Panc1 (cell line): Measurements from ENCODE around the gene SNU13. TPM values are rescaled to one million over a fixed set of nuclear protein-coding genes. Genes with fewer than 3 reads are reported as not detected.
A peak's percentile ranks its signal among the peaks of the same experiment; 100 is the strongest.

Source experiments
- ATAC-seq: fragments of 200-7000 bp; cut with Tn5 transposase; 2 replicates; pipeline ENCODE4 v1.9.1; 2020; ENCODE audit warnings: mild to moderate bottlenecking, moderate library complexity
- BruUV-seq: library from RNA; stranded (reverse); fragments of 400-500 nt; replicated peaks from 2 replicates; lab custom pipeline; 2021; lab: Mats Ljungman, UMichigan
- CTCF ChIA-PET: fragments of 300-600 bp; sonication (Branson Sonifier 250); formaldehyde crosslinking; loops from one replicate; lab custom pipeline; 2022; ENCODE audit warnings: antibody characterized with exemption; lab: Charles Lee
- POLR2A ChIA-PET: fragments of 300-600 bp; sonication (Branson Sonifier 250); formaldehyde crosslinking; loops from one replicate; lab custom pipeline; 2022; ENCODE audit warnings: antibody characterized with exemption; lab: Charles Lee
- DNase-seq: peaks from one replicate; pipeline ENCODE4 v3.0.0-alpha.2; 2010; ENCODE audit warnings: low read depth, low spot score
- H3K27ac ChIP-seq: 2 replicates; pipeline ENCODE4 v1.5.1; 2011; ENCODE audit warnings: mild to moderate bottlenecking, low read length, inconsistent platforms
- H3K27me3 ChIP-seq: fragments of 200-500 bp; sonication (Bioruptor generic); 2 replicates; pipeline ENCODE4 v1.6.0; 2014; ENCODE audit warnings: low read length, inconsistent platforms; ENCODE audit not compliant: control insufficient read depth, insufficient read depth
- H3K36me3 ChIP-seq: fragments of 200-500 bp; sonication (Bioruptor generic); 2 replicates; pipeline ENCODE4 v1.5.1; 2014; ENCODE audit warnings: inconsistent platforms, mild to moderate bottlenecking, low read length, moderate library complexity; ENCODE audit not compliant: control insufficient read depth, insufficient read depth
- H3K4me1 ChIP-seq: 2 replicates; pipeline ENCODE4 v1.5.1; 2011; ENCODE audit warnings: inconsistent platforms, mild to moderate bottlenecking, low read length, moderate library complexity; ENCODE audit not compliant: control insufficient read depth, insufficient read depth
- H3K4me3 ChIP-seq, 2 experiments: 2 replicates each; pipeline ENCODE4 v1.5.1; 2011 to 2012; ENCODE audit warnings: low read depth in 2 of 2, low read length in 2 of 2, mild to moderate bottlenecking in 2 of 2, inconsistent platforms in 1 of 2, moderate library complexity in 1 of 2
- H3K9me3 ChIP-seq: fragments of 200-500 bp; sonication (Bioruptor generic); 2 replicates; pipeline ENCODE4 v1.5.1; 2014; ENCODE audit warnings: low read depth, mild to moderate bottlenecking, inconsistent platforms, low read length, moderate library complexity; ENCODE audit not compliant: control insufficient read depth, insufficient read depth
- POLR2AphosphoS5 ChIP-seq: IDR thresholded peaks from 2 replicates; pipeline ENCODE4 v1.6.1; 2012; ENCODE audit warnings: mild to moderate bottlenecking, low read depth, low read length, moderate library complexity
- SIN3A ChIP-seq: IDR thresholded peaks from 2 replicates; pipeline ENCODE4 v1.6.1; 2012; ENCODE audit warnings: low read depth, mild to moderate bottlenecking, low read length, moderate library complexity, borderline replicate concordance; ENCODE audit not compliant: insufficient read depth
- TCF7L2 ChIP-seq: IDR thresholded peaks from 2 replicates; pipeline ENCODE4 v1.6.1; 2011; ENCODE audit warnings: mild to moderate bottlenecking, low read depth, low read length, inconsistent platforms
- in situ Hi-C: cut with HindIII; loops from 2 replicates; pipeline ENCODE4 v1.10.0; 2016; ENCODE audit warnings: low sequenced_read_pairs, low pct_unique_long_range_greater_than_20kb
- intact Hi-C: fragments of 100-400 bp; cut with micrococcal nuclease; formaldehyde crosslinking; loops from one replicate; pipeline ENCODE4 v1.10.0; 2022; ENCODE audit not compliant: unreplicated experiment
- total RNA-seq: library from RNA; stranded (reverse); gene quantifications from one replicate; pipeline ENCODE4 v1.2.1, GENCODE V29; 2021; ENCODE audit not compliant: unreplicated experiment
- TF ChIP-seq, protein P1 (sequence below): fragments of 450-650 bp; IDR thresholded peaks from 2 replicates; pipeline ENCODE4 v1.5.1; 2017; ENCODE audit warnings: mild to moderate bottlenecking
- TF ChIP-seq, protein P2 (sequence below), 2 experiments: IDR thresholded peaks; 2 replicates each; pipeline ENCODE4 v1.6.1; 2011 to 2012; ENCODE audit warnings: low read depth in 2 of 2, control low read depth in 1 of 2, low read length in 1 of 2, mild to moderate bottlenecking in 1 of 2, moderate library complexity in 1 of 2; ENCODE audit not compliant: insufficient read depth in 1 of 2

The SNU13 gene
- total RNA-seq, 1 experiment from 2014 or later = 113 TPM

DNA sequence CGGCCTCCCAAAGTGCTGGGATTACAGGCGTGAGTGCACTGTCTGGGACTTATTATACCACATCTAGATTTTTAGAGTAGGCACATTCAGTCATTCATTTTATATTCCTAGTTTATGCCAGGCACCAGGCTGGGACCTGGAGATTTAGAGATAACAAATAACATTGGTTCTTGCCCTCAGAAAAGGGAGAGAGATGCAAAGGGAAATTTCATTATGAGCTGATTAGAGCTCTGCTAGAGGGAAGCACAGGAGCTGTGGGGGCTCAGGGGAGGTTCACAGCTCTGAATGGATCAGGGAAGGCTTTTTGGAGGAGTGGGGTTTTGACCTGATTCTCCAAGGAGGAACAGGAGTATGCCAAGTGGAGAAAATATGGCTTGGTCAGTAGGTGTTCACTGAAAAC is 42.9 kb upstream of the SNU13 start:
- no peaks in the 10 kb centered on the region for H3K4me1 ChIP-seq
- intact Hi-C loops = no loop called here
- H3K36me3 ChIP-seq = no peaks in the 10 kb centered on the region
- TF ChIP-seq SIN3A = no peak
- TF ChIP-seq TCF7L2 = no peak
- no peak for TF ChIP-seq POLR2AphosphoS5
- TF ChIP-seq, protein P1, sequence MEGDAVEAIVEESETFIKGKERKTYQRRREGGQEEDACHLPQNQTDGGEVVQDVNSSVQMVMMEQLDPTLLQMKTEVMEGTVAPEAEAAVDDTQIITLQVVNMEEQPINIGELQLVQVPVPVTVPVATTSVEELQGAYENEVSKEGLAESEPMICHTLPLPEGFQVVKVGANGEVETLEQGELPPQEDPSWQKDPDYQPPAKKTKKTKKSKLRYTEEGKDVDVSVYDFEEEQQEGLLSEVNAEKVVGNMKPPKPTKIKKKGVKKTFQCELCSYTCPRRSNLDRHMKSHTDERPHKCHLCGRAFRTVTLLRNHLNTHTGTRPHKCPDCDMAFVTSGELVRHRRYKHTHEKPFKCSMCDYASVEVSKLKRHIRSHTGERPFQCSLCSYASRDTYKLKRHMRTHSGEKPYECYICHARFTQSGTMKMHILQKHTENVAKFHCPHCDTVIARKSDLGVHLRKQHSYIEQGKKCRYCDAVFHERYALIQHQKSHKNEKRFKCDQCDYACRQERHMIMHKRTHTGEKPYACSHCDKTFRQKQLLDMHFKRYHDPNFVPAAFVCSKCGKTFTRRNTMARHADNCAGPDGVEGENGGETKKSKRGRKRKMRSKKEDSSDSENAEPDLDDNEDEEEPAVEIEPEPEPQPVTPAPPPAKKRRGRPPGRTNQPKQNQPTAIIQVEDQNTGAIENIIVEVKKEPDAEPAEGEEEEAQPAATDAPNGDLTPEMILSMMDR = no peak
- TF ChIP-seq, protein P2, sequence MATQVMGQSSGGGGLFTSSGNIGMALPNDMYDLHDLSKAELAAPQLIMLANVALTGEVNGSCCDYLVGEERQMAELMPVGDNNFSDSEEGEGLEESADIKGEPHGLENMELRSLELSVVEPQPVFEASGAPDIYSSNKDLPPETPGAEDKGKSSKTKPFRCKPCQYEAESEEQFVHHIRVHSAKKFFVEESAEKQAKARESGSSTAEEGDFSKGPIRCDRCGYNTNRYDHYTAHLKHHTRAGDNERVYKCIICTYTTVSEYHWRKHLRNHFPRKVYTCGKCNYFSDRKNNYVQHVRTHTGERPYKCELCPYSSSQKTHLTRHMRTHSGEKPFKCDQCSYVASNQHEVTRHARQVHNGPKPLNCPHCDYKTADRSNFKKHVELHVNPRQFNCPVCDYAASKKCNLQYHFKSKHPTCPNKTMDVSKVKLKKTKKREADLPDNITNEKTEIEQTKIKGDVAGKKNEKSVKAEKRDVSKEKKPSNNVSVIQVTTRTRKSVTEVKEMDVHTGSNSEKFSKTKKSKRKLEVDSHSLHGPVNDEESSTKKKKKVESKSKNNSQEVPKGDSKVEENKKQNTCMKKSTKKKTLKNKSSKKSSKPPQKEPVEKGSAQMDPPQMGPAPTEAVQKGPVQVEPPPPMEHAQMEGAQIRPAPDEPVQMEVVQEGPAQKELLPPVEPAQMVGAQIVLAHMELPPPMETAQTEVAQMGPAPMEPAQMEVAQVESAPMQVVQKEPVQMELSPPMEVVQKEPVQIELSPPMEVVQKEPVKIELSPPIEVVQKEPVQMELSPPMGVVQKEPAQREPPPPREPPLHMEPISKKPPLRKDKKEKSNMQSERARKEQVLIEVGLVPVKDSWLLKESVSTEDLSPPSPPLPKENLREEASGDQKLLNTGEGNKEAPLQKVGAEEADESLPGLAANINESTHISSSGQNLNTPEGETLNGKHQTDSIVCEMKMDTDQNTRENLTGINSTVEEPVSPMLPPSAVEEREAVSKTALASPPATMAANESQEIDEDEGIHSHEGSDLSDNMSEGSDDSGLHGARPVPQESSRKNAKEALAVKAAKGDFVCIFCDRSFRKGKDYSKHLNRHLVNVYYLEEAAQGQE (IDR thresholded peaks at IDR 0.05; ENCODE audit: insufficient read depth in 1 of 2, low read depth in 2 of 2, low read length in 1 of 2) = no peak
- no peak overlapping the region for H3K4me3 ChIP-seq
- POLR2A ChIA-PET = no interaction called here
- H3K27me3 ChIP-seq = no peaks in the 10 kb centered on the region
- in situ Hi-C loops = no loop called here
- H3K27ac ChIP-seq = no peak overlapping the region
- CTCF ChIA-PET = no interaction called here
- DNase-seq = no peak
- BruUV-seq = no TSS peak
- no peak for ATAC-seq
- H3K9me3 ChIP-seq = no peaks in the 10 kb centered on the region

DNA sequence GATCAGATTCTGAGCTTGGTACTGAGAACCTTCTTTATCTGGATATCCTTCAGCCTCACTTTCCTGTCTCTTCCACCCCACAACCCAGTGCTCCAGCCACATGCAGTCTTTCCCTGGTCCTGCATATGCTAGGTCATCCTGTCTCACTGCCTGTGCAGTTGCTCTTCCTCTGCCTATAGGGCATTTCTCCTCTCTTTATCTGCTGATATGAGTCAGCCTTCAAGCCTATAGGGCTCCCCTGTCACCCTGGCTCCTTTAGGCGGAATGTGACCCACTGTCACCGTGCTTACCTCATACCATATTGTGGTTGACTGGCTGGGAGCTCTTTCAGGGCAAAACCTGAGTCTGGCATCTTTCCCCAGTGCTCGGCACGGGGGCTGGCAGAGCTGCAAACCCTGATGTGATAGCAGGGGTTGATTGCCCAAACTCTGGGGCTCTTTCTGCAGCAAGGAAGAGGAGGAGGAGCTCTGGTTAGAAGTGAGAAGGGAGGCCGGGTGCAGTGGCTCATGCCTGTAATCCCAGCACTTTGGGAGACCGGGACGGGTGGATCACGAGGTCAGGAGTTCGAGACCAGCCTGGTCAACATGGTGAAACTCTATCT is 36.9 kb upstream of the SNU13 start:
- intact Hi-C loops = no loop called here
- TF ChIP-seq, protein P1 = no peak
- TF ChIP-seq TCF7L2 (no peak), SIN3A (no peak), POLR2AphosphoS5 (no peak)
- TF ChIP-seq, protein P2 (IDR thresholded peaks at IDR 0.05; ENCODE audit: insufficient read depth in 1 of 2, low read depth in 2 of 2, low read length in 1 of 2) = no peak
- Histone ChIP-seq H3K9me3 (no peaks in the 10 kb centered on the region), H3K4me3 (no peak overlapping the region), H3K4me1 (no peaks in the 10 kb centered on the region), H3K27ac (no peak overlapping the region), H3K27me3 (no peaks in the 10 kb centered on the region), H3K36me3 (no peaks in the 10 kb centered on the region)
- in situ Hi-C loops = no loop called here
- ATAC-seq = peak; percentile 56; the same call in 1 of the 2 replicates
- POLR2A ChIA-PET = no interaction called here
- BruUV-seq = no TSS peak
- DNase-seq = no peak
- CTCF ChIA-PET = interaction anchor here (0.5 to 0.8 kb wide), 2 partner anchors 28 to 48 kb away, joined by 3 to 6 read pairs; no protein-coding TSS in a partner anchor
